GM12878 (cell line): ENCODE data around the gene GIT1.

ENCODE experiments used
- CHD2 ChIP-seq: IDR thresholded peaks from 2 replicates; pipeline ENCODE4 v1.6.1; 2011; ENCODE audit warnings: low read depth, low read length, improper control_type of control experiment, borderline replicate concordance
- CREB1 ChIP-seq: IDR thresholded peaks from 2 replicates; pipeline ENCODE4 v1.6.1; 2012; ENCODE audit warnings: low read depth, mild to moderate bottlenecking, inconsistent platforms
- FOXM1 ChIP-seq: IDR thresholded peaks from 2 replicates; pipeline ENCODE4 v1.6.1; 2012; ENCODE audit warnings: low read depth, mild to moderate bottlenecking, inconsistent platforms, low read length, moderate library complexity
- ZNF274 ChIP-seq: IDR thresholded peaks from one replicate; pipeline ENCODE4 v1.8.0; 2011; ENCODE audit not compliant: insufficient read length, insufficient read depth
- TF ChIP-seq, protein P1 (sequence below): IDR thresholded peaks from 2 replicates; pipeline ENCODE4 v1.6.1; 2012; ENCODE audit warnings: low read depth, low read length, improper control_type of control experiment
- TF ChIP-seq, protein P2 (sequence below), 3 experiments: IDR thresholded peaks in 2 of 3; conservative IDR thresholded peaks in 1 of 3; 2 replicates each; pipeline ENCODE4 v1.5.1; 2011; ENCODE audit warnings: low read depth in 3 of 3, low read length in 3 of 3, mild to moderate bottlenecking in 3 of 3, control low read depth in 2 of 3, moderate library complexity in 2 of 3, inconsistent platforms in 1 of 3, mixed read lengths in 1 of 3; ENCODE audit not compliant: control insufficient read depth in 2 of 3, insufficient read depth in 1 of 3; ENCODE audit errors: extremely low read depth in 1 of 3
- TF ChIP-seq, protein P3 (sequence below): fragments of 450-650 bp; IDR thresholded peaks from 2 replicates; pipeline ENCODE4 v1.6.1; 2017; ENCODE audit warnings: mild to moderate bottlenecking, moderate library complexity
- TF ChIP-seq, protein P4 (sequence below): IDR thresholded peaks from 2 replicates; pipeline ENCODE4 v1.6.1; 2012; ENCODE audit warnings: mild to moderate bottlenecking, low read depth, low read length
- TF ChIP-seq, protein P5 (sequence below): fragments of 450-650 bp; IDR thresholded peaks from 2 replicates; pipeline ENCODE4 v1.6.1; 2016; ENCODE audit warnings: mild to moderate bottlenecking

DNA sequence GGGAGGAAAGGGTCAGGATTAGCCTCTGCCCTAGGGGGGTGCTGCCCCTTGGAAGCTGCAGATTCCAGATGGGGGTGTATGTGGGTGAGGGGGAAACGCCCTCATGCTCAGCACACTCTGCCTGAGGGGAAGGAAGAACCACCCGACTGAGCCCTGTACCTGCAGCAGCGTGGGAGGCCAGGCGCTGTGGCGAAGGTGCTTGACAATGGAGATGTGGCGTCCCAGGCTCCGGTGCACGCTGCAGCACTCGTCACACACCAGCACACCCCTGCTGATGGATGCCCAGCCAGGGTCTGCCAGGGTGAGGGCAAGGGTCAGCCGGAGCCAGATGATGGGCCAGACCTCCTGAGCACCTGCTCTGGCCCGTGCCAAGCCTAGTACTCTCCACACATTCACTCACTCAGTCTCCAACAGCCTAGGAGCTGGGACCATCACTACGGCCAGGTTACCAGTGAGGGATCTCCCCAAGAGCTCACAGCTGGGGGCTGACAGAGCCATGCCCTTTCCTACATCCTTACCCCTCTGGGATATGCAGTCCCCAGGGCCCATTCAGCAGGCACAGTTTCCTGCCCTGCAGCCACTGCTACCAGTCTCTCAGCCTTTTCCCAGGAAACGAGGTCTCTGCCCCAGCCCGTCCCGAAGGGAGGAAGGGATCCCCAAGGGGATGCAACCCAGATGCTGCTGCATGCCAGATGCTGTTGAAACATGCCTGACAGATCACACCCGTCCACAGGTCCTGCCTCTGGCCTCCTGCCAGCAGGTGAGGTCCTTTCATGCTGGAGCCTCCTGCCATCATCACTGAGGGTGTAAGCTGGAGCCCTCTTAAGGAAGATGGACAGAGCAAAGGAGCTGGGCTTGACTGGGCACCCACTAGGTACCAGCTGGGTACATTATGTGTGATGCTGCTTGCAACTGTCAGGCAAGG lies 5.9 kb downstream of the GIT1 start:
- TF ChIP-seq, protein P1, sequence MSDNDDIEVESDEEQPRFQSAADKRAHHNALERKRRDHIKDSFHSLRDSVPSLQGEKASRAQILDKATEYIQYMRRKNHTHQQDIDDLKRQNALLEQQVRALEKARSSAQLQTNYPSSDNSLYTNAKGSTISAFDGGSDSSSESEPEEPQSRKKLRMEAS, result no peak
- TF ChIP-seq, protein P2, sequence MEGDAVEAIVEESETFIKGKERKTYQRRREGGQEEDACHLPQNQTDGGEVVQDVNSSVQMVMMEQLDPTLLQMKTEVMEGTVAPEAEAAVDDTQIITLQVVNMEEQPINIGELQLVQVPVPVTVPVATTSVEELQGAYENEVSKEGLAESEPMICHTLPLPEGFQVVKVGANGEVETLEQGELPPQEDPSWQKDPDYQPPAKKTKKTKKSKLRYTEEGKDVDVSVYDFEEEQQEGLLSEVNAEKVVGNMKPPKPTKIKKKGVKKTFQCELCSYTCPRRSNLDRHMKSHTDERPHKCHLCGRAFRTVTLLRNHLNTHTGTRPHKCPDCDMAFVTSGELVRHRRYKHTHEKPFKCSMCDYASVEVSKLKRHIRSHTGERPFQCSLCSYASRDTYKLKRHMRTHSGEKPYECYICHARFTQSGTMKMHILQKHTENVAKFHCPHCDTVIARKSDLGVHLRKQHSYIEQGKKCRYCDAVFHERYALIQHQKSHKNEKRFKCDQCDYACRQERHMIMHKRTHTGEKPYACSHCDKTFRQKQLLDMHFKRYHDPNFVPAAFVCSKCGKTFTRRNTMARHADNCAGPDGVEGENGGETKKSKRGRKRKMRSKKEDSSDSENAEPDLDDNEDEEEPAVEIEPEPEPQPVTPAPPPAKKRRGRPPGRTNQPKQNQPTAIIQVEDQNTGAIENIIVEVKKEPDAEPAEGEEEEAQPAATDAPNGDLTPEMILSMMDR (IDR thresholded peaks at IDR 0.05 in 2 of 3, conservative IDR thresholded peaks at IDR 0.05 in 1 of 3; ENCODE audit: control insufficient read depth in 2 of 3, extremely low read depth in 1 of 3, insufficient read depth in 1 of 3, low read depth in 3 of 3, low read length in 3 of 3), result no peak
- TF ChIP-seq CREB1, result no peak
- TF ChIP-seq, protein P3, sequence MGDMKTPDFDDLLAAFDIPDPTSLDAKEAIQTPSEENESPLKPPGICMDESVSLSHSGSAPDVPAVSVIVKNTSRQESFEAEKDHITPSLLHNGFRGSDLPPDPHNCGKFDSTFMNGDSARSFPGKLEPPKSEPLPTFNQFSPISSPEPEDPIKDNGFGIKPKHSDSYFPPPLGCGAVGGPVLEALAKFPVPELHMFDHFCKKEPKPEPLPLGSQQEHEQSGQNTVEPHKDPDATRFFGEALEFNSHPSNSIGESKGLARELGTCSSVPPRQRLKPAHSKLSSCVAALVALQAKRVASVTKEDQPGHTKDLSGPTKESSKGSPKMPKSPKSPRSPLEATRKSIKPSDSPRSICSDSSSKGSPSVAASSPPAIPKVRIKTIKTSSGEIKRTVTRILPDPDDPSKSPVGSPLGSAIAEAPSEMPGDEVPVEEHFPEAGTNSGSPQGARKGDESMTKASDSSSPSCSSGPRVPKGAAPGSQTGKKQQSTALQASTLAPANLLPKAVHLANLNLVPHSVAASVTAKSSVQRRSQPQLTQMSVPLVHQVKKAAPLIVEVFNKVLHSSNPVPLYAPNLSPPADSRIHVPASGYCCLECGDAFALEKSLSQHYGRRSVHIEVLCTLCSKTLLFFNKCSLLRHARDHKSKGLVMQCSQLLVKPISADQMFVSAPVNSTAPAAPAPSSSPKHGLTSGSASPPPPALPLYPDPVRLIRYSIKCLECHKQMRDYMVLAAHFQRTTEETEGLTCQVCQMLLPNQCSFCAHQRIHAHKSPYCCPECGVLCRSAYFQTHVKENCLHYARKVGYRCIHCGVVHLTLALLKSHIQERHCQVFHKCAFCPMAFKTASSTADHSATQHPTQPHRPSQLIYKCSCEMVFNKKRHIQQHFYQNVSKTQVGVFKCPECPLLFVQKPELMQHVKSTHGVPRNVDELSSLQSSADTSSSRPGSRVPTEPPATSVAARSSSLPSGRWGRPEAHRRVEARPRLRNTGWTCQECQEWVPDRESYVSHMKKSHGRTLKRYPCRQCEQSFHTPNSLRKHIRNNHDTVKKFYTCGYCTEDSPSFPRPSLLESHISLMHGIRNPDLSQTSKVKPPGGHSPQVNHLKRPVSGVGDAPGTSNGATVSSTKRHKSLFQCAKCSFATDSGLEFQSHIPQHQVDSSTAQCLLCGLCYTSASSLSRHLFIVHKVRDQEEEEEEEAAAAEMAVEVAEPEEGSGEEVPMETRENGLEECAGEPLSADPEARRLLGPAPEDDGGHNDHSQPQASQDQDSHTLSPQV, result no peak
- TF ChIP-seq, protein P4, sequence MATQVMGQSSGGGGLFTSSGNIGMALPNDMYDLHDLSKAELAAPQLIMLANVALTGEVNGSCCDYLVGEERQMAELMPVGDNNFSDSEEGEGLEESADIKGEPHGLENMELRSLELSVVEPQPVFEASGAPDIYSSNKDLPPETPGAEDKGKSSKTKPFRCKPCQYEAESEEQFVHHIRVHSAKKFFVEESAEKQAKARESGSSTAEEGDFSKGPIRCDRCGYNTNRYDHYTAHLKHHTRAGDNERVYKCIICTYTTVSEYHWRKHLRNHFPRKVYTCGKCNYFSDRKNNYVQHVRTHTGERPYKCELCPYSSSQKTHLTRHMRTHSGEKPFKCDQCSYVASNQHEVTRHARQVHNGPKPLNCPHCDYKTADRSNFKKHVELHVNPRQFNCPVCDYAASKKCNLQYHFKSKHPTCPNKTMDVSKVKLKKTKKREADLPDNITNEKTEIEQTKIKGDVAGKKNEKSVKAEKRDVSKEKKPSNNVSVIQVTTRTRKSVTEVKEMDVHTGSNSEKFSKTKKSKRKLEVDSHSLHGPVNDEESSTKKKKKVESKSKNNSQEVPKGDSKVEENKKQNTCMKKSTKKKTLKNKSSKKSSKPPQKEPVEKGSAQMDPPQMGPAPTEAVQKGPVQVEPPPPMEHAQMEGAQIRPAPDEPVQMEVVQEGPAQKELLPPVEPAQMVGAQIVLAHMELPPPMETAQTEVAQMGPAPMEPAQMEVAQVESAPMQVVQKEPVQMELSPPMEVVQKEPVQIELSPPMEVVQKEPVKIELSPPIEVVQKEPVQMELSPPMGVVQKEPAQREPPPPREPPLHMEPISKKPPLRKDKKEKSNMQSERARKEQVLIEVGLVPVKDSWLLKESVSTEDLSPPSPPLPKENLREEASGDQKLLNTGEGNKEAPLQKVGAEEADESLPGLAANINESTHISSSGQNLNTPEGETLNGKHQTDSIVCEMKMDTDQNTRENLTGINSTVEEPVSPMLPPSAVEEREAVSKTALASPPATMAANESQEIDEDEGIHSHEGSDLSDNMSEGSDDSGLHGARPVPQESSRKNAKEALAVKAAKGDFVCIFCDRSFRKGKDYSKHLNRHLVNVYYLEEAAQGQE, result no peak
- no peak for TF ChIP-seq FOXM1
- TF ChIP-seq CHD2, result no peak
- no peak for TF ChIP-seq ZNF274
- TF ChIP-seq, protein P5, sequence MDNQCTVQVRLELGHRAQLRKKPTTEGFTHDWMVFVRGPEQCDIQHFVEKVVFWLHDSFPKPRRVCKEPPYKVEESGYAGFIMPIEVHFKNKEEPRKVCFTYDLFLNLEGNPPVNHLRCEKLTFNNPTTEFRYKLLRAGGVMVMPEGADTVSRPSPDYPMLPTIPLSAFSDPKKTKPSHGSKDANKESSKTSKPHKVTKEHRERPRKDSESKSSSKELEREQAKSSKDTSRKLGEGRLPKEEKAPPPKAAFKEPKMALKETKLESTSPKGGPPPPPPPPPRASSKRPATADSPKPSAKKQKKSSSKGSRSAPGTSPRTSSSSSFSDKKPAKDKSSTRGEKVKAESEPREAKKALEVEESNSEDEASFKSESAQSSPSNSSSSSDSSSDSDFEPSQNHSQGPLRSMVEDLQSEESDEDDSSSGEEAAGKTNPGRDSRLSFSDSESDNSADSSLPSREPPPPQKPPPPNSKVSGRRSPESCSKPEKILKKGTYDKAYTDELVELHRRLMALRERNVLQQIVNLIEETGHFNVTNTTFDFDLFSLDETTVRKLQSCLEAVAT, result no peak
